Stimulated activated CD8-positive, alpha-beta memory T cell treated with anti-CD3 and anti-CD28 coated beads, Interleukin-12 subunit alpha, Interleukin-12 subunit beta, amount 100 ng/mL, for 1 hour (primary cell): Measurements from ENCODE around the gene ST6GAL1.

Source experiments
- DNase-seq: peaks from one replicate; pipeline ENCODE4 v3.0.0-alpha.2; 2020; ENCODE audit warnings: low read depth

ST6GAL1 gene

GRCh38 chr3:187077537-187077936 lies 147.2 kb downstream of the ST6GAL1 start:
- DNase-seq, result no peak

GRCh38 chr3:187079090-187080022 lies 149.0 kb downstream of the ST6GAL1 start:
- no peak for DNase-seq

- no peak for DNase-seq
Measured at GRCh38 chr3:187080799-187081450, 150.6 kb downstream of the ST6GAL1 start.

- DNase-seq, result no peak
Measured at GRCh38 chr3:187082758-187083375, 152.5 kb downstream of the ST6GAL1 start.

GRCh38 chr3:187084126-187084525 lies 153.8 kb downstream of the ST6GAL1 start:
- DNase-seq, result no peak

- no peak for DNase-seq
Measured at GRCh38 chr3:187084580-187084979, 154.3 kb downstream of the ST6GAL1 start.

- no peak for DNase-seq
Measured at GRCh38 chr3:187085021-187085666, 154.8 kb downstream of the ST6GAL1 start.

- DNase-seq, result no peak
Measured at GRCh38 chr3:187085933-187086332, 155.6 kb downstream of the ST6GAL1 start.

GRCh38 chr3:187086831-187087230 lies 156.5 kb downstream of the ST6GAL1 start:
- no peak for DNase-seq

GRCh38 chr3:187088701-187089100 lies 158.4 kb downstream of the ST6GAL1 start:
- DNase-seq, result no peak

GRCh38 chr3:187093320-187093719 lies 163.0 kb downstream of the ST6GAL1 start:
- no peak for DNase-seq

GRCh38 chr3:187098923-187099512 lies 168.7 kb downstream of the ST6GAL1 start:
- no peak for DNase-seq

- DNase-seq, result peak; percentile 32
Measured at GRCh38 chr3:187101184-187102072, 171.1 kb downstream of the ST6GAL1 start.

- DNase-seq, result no peak
Measured at GRCh38 chr3:187102073-187102634, 171.8 kb downstream of the ST6GAL1 start.

GRCh38 chr3:187103251-187103650 lies 172.9 kb downstream of the ST6GAL1 start:
- DNase-seq, result no peak

GRCh38 chr3:187104342-187104741 lies 174.0 kb downstream of the ST6GAL1 start:
- no peak for DNase-seq

- DNase-seq, result peak; percentile 10
Measured at GRCh38 chr3:187104933-187105332, 174.6 kb downstream of the ST6GAL1 start.

GRCh38 chr3:187105700-187106099 lies 175.4 kb downstream of the ST6GAL1 start:
- DNase-seq, result no peak

GRCh38 chr3:187107989-187108388 lies 177.7 kb downstream of the ST6GAL1 start:
- no peak for DNase-seq

- no peak for DNase-seq
Measured at GRCh38 chr3:187110156-187110555, 179.8 kb downstream of the ST6GAL1 start.
